GM21786 (cell line): Measurements from ENCODE around the gene ACTG1.

Experiments
- ATAC-seq: cut with Tn5 transposase; IDR thresholded peaks from one replicate; pipeline ENCODE4 v1.9.1; 2021; ENCODE audit not compliant: unreplicated experiment

The ACTG1 gene

DNA sequence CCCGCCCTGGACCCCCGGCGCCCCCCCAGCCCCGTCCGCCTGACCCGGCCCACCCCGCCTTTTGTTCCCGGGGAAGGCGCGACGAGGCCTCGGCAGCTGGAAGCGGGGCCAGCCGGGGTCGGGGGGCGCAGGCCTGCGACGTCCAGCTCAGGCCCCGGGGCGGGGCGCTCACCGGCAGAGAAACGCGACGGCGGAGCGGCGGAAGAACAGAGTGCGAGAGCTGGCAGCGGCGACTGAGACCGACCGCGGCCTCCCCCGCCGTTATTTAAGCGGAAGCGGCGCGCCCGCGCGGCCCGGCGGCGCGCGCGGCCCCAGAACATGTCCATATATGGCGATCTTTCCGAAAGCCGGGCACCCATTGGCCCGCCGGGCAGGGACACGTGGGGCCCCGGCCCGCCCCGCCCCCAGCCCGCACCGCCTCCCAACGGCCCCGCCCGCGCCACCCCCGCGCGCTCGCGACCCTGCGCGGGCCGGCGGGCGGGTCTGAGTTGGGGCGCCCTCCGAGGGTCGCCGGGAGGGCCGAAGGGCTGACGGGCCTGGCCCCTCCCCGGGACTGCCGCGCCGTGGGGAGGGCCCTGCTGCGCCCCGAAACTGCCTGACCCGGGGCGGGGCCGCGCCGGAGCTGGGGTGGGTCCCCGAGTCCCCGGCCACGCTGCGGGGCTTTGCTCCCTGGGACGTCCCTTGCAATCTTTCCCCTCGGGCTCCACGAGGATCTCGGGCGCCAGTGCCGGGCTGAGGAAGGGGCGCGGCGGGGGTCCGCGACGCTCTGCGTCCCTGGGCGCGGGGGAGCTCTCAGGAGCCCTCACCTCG is at the start of gene ACTG1:
TSS of gene ACTG1 (minus strand) at position 238 of the 810 bp plus-strand sequence. CDS start 445 bp downstream, outside the sequence.
- ATAC-seq, result no peak

DNA sequence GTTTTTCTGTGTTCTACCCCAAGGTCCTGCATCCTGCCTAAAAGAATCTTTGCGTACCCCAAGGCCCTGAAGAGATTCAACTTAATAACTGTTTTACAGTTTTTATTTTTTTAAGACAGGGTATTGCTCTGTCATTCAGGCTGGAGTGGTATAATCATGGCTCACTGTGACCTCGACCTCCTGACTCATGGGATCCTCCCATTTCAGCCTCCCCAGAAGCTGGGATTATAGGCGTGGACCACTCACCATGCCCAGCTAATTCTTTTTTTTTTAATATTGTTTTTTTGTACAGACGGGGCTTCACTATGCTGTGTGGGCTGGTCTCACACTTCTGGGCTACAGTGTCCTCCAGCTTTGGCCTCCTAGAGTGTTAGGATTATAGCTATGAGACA is 48.9 kb upstream of the ACTG1 start:
- no peak for ATAC-seq

DNA sequence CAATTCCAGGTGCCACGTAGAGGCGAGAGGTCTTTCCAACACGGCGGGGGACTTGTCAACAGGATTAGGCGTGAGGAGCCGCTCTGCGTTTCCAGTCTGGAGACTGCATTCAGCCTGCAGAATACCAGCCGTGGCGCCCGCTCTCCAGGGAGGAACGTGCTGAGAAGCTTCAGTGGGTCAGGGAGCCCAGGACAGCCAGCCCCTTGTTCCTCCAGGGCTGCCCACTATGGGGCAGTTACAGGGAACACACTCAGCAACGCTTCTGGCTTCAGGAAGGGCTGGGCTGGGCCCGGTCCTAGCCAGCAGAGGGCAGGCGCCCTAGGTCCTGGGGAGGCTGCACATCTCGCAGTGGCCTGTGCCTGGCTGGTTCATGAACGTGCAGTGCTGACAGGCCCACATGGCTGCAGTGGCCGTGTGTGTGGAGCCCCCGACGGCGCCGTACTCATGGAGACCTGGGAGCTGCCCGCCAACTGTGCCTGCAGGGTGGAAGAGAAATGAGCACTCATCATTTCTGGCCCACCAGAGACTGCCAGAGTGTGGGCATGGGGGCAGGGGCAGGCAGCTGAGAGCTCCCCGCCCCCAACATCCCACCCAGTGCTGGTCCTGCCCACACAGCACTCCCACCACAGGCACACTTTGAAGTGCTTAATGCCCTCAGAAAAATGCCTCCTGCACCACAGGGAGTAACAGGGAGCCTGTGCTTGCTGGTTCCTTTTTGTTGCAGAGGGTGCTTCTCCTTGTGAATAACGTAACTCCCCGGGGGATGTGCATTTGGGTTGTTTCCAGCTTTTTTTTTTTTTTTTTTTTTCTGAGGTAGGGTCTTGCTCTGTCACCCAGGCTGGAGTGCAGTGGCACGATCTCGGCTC is 46.6 kb upstream of the ACTG1 start:
- ATAC-seq, result no peak

DNA sequence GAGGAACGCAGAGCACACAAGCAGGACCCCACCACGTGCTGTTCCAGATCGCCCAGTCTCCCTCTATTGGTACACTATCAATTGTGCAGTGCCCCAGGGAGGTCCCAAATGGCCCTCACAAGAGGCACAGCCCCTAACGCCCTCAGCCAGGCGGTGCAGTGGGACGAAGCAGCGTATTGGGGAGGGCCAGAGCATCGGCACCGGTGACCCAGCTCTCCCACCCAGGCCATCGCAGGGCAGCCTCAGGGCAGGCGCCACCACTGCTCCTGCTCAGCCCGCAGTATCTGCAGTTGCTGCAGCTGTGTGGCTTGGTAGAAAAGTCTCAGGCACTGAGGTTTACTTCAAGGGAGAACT is 45.5 kb upstream of the ACTG1 start:
- ATAC-seq, result no peak

DNA sequence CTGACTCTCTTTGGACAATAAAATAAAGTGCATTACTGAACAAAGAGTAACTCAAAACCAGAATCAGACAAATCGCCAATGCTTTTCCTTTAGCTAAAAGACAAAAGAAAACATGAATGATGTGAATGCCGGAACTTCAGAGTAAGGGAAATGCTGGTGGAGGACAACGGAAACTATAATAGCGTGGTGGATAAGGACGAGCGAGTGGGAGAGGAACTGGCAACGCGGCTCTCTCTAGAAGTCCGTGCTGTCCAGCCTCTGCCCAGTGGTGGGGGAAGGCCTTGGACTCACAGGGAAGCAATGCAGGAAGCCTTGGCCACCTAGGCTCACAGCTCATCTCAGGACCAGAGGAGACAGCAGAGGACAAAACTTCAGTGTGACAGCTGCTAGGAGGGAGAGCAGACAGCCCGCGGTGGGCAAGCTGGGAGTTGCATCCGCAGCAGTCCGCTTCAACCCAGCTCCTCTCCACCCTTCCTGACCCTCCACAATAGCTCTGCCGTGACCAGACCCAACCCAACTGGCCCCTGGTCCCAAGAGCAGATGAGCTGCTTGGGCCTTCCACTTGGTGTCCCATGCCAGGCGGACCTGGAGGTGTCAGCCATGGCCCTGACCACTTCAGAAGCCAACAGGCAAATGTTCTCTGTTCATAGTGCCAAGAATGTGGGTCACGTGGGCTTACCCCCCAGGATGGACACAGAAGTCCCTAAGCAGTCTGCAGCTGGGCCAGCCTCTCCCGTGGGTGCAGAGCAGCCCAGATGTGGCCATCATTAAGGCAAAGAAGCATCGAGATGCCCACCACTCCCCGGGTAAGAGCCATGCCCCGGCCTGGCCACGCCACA is 44.9 kb upstream of the ACTG1 start:
- ATAC-seq, result no peak

DNA sequence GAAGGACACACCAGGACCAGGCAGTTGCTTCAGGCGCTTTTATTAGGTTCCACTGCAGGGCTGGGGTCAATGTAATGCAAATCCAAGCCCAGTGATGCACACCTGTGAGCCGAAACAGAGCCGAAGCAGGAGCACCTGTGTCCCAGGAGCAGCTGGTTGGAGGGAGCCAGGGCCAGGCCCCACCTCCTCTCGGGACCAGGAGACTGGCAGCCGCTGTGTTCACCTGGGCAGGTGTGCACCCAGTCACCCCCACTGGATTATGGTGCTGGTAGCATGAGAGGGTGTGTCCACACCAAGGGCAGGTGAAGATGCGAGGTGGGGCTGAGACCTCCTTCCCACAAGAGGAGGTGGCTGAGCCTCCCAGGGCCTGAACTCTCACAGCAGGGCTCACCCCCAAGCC is 44.3 kb upstream of the ACTG1 start:
- no peak for ATAC-seq

DNA sequence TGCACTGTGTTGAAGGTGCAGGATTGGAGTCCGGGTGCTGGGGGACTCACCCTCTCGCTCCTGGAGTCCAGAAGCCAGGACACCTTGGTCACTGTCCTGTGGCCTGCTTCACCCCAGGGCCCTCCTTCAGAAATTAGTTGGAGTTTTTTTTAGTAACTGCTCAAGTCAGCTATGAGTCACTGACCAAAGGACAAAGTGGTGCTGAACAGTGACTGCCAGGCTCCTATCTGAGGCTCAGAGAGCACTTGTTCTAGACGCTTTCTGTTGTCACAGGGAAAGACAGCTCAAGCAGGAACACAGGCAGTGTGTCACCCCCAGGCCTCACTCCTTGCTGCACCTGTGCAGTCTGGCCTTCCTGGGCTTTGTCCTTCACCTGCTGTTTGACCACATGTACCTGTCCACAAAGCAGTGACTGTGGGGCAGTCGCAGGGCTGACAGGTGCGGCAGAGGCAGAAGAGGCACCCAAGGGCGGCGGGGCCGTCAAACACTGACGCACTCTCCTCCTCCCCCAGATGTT is 43.6 kb upstream of the ACTG1 start:
- ATAC-seq, result no peak

DNA sequence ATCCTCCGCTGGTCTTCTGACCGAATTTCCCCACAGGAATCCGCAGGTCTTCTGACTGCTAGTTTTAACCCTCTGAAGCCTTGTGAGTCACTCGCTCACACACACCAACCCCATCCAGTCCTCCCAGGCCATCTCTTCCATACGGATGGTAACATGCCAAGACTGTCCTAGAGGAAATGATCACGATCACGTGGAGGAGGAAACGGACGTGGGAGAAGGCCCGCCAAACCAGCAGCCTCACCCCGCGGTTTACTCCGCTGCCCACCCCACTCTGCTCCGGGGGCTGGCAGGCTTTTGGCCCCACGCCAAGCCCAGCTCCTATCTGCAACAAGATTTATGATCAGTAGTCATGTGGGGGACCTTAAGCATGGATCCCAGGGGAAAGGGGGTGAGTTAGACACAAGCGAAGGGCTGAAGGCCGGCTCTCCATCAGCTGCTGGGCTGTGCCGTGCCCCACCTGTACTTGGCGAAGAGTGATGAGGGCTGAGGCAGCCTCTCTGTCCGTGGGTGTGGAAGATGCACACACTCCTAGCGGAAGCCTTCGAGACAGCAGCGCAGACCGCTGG is 41.1 kb upstream of the ACTG1 start:
- ATAC-seq, result no peak

DNA sequence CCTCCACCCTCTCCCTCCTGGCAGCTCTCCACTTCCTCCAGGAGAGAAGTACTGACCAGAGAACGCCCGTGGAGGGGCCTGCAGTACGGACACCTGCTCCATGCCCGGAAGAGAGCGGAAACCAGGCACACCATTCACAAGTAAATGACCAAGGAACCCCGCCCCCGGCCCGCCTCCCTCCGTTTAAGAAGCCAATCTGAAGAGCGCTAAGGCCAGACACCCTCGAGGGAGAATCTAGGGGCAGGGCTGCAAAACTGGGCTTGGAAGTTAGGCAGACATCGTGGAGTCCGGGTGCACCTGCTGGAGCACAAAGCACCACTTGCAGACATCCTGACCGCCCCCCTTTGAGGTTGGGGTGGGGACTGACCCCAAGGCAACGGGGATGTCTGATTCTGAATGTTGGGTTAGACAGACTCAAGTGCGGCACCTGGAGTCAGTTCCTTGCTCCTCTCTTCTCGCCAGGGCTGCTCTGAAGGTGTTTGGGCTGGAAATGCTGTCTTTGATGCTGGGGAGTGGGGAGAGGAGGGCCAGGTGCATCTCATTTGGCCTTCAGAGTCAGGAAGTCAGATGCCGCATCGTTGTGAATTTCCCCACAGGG is 40.5 kb upstream of the ACTG1 start:
- ATAC-seq, result peak; percentile 16

DNA sequence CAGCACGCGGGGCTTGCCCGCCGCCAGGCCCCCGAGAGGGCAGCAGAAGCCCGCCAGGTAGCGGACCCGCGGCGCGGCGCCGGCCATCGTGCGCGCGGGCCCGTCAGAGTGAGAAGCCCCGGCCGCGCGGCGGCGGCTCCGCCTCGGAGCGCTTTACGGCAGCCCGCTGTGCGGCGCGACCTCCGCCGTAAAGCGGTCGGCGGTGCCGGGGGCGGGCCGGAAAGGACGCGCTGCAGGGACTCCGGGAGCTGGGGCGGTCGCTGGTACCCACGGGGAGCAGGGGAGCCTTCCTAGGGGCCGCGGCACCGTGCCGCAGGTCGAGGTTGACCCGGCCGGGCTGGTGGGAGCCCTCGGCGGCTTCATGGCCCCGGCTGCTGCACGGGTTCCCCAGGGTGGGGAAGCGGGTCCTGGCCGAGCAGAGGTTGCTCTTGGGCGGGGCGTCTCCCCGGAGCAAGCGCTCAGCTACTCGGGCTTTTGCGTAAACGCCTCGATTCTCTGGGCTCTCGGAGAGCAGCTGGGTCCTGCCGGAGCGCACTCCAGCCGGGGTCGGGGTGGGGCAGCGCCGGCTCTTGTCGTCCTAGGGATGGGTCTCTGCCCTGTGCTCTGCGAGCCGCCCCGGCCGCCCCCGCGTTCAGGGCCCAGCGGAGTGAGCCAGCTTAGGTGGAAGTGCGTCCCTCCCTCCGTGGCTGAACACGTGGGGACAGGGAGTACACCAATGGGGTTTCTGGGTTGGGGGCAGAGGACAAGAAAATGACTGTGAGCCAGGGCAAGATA is 39.8 kb upstream of the ACTG1 start, which contains the start of gene FAAP100:
TSS of gene FAAP100 (minus strand) at position 110 of the 774 bp plus-strand sequence. CDS start at position 87, 23 bp downstream.
- ATAC-seq, result peak; percentile 45

DNA sequence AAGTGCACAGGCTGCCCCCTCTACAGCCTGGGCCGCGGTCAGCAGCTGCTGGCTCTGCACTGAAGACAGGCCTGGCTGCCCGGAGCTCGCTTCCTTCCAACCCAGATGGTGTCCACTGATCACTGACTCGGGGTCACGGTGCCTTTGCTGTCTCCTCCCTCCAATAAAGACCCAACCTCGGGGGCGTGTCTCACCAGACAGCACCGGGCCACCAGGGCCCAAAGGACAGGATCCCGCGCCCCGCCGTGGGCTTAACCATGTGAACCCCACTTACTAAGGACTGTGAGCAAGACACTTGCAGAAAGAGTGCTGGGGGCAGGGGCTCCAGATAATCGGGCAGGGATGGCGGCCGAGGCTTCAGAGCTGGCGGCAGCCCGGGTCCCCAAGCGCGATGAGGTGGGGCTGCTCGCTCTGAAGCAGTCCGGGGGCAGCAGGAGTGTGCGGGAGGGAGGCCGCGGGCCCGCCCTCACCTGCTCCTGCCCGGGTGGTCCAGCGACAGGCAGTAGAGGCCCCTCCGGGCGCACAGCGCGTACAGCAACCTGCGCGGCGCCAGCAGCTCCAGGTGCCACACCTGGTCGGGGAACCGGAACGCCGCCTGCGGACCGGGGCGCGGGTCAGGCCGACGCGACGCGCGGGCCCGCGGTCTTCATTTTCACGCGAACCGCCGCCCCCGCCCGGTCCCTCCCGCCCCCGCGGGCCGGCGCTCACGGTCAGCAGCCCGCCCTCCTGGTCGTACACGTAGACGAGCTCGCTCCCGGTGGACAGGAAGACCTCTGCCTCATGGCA is 39.1 kb upstream of the ACTG1 start:
- peak; percentile 9 for ATAC-seq

DNA sequence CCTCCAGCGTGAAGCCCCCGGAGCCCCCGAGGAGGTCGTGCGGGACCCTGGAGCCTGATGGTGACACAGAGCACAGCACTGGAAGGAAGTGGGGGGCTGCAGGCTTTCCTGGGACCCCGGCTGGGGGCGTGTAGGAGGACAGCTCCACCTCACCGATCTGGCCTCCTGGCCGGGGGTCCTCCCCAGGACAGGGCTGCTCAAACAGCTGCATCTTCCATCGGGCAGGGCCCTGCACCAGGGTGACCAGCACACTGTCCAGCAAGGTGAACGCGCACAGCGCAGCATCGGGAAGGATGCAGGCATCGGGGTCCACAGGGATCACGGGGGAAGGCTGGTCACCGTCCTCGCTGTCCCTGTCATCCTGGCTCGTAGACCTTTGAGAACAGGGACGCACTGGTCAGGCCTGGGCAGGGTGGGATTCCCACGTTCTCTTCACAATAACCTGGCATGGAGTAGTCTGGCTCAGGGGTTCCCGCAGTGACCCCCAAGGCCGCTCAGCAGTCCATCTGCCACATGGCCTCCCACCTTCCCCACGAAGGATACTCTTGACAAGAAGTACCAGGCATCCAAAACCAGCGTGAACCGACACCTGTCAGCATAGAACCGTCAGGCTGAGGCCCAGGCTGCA is 38.3 kb upstream of the ACTG1 start:
- no peak for ATAC-seq

DNA sequence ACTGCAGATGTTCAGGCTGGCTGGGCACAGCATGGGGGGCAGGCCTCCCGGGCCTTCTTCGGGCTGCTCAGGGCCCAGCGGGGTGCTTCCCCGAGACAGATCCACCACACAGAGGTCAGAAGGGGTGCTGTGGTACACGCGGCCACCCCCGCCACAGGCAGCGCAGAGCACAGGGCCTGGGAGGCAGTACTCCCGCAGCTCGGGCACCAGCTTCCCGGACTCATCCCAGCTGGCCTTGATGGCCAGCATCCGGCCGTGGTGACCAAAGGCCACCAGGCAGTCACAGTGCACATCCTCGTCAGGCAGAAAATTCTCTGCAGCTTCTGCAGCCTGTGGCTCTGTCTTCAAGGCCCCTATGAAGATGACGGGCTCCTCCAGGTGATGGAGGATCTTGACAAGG is 37.7 kb upstream of the ACTG1 start:
- no peak for ATAC-seq

DNA sequence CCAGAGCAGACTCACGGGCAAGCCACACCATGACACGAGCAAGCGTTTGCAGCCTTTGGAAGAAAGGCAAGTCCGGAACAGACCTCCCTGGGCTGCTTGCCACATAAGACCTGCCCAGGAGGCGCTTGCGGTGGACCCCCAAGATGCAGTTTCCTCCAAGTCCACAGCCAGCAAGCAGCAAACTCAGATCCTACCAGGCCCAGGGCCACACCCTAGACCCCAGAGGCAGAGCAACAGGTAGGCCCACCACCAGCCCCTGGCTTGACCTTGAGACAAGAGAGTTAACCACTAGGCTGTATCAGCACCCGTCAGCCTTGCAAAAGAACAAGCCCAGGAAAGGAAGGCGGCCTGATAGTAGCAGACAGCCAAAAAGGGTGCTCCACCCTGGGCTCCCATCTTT is 37.2 kb upstream of the ACTG1 start:
- ATAC-seq, result no peak

DNA sequence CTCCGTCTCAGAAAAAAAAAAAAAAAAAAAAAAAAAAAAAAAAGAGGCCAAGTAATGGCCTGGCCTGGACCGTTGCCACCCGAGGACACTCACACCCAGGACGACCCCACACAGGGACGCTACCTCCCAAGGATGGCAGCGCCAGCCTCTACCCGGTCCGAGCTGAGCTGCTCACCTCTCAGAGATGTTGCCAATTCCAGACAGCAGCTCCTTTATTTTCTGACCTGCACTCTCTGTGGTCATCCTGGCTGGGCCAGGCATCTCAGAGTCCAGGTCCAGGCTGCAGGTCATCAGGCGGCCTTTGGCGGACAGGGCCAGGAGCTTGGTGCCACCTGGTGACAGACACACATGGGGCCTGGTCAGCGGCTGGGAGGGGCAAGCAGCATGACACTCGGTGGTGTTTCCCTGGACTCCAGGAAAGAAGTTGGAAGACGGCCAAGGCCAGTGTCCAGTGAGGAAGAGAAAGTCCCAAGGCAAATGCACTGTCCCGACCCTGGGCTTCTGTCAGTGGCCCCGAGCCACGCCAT is 36.5 kb upstream of the ACTG1 start:
- no peak for ATAC-seq

DNA sequence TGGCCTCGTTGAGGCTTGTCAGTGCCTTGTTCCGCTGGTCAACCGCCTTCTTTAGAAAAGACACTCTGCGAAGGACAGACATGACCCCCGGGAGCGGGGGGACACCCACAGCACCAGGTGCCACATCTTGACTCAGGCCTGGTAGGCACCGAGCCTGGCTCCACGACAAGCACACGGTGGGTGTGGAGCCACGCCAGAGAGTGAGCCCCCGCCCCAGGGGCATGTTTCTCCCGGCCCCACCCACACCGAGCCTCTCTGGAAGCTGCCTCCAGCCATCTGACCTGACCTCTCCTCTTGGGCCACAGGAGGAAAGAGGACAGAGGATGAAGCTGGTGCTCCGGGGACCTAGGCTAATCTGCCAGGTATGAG is 35.0 kb upstream of the ACTG1 start:
- no peak for ATAC-seq

DNA sequence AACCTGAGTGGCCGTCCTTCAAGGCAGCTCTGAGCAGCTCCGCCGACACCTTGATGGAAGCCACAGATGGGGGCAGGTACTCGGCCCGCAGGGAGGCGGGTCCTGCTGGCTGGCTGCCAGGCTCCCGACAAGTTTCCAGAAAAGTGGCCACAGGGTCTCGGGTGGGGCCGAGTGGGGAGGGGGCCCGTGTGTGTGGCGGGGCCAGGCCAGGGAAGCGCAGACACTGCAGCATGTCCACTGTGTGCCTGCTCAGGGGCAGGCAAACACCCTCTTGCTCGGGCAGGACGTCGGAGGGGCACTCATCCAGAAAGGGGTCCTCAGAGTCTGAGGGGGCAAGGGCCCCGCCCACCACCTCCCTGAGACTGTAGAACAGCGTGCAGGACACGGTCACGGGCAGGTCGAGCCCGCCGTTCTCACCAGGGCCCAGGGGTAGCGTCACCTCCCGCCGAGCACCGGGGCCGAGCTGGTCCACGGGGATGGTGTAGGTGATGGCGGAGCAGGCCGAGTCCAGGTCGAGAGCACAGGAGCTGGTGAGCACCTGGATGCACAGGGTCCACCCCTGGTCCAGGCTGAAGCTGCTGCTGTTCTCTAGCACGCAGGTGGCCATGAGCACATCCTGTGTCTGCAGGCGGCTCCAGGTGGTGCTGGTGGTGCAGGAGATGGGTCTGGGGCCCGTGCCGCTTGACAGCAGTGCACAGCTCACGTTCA is 34.5 kb upstream of the ACTG1 start:
- ATAC-seq, result no peak
